HG02678 (cell line): ENCODE results near the gene KCNK4.

ENCODE experiments used
- ATAC-seq: cut with Tn5 transposase; IDR thresholded peaks from one replicate; pipeline ENCODE4 v1.9.1; 2021; ENCODE audit warnings: mild to moderate bottlenecking, moderate library complexity; ENCODE audit not compliant: unreplicated experiment

Gene KCNK4

GRCh38 chr11:64342869-64343745 lies 52.0 kb downstream of the KCNK4 start:
- ATAC-seq: no peak

GRCh38 chr11:64343767-64344559 lies 52.9 kb downstream of the KCNK4 start:
- no peak for ATAC-seq

- no peak for ATAC-seq
Measured at GRCh38 chr11:64344787-64345186, 53.7 kb downstream of the KCNK4 start.

- no peak for ATAC-seq
Measured at GRCh38 chr11:64347193-64347867, 56.2 kb downstream of the KCNK4 start.

- no peak for ATAC-seq
Measured at GRCh38 chr11:64348383-64349024, 57.4 kb downstream of the KCNK4 start.

GRCh38 chr11:64349025-64349387 lies 57.9 kb downstream of the KCNK4 start:
- ATAC-seq: no peak

GRCh38 chr11:64349404-64349803 lies 58.3 kb downstream of the KCNK4 start:
- no peak for ATAC-seq
